PC-9 (cell line): ENCODE measurements around the gene CORIN.
"Not testable (repeated sequence)": the region's sequence is repeated elsewhere in the genome, so short reads cannot be mapped to it uniquely, and the experiment has no call there.

ENCODE experiments used
- EZH2 ChIP-seq: fragments of 200-600 bp; sonication (generic); IDR thresholded peaks from 2 replicates; pipeline ENCODE4 v1.8.0; 2017; ENCODE audit warnings: antibody characterized with exemption, low read depth
- TF ChIP-seq, protein P1 (sequence below): fragments of 200-600 bp; sonication (generic); conservative IDR thresholded peaks from 2 replicates; pipeline ENCODE4 v1.6.1; 2017; ENCODE audit warnings: mixed run types, antibody characterized with exemption, mild to moderate bottlenecking, moderate library complexity

DNA sequence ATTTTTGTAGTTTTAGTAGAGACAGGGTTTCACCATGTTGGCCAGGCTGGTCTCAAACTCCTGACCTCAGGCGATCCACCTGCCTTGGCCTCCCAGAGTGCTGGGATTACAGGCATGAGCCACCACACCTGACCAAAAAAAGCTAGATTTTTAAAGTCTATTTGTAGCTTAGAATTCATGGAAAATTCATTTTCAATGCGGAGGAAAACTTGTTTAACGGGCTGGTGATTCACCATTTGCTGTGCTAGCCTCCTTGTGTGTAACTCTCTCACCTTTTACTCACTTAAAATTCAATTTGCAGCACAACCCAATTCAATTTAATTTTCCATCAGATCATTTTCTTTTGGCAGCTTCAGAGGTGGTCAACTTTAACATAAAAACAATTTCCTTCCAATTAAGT, 281.9 kb downstream of the CORIN start:
- TF ChIP-seq, protein P1, sequence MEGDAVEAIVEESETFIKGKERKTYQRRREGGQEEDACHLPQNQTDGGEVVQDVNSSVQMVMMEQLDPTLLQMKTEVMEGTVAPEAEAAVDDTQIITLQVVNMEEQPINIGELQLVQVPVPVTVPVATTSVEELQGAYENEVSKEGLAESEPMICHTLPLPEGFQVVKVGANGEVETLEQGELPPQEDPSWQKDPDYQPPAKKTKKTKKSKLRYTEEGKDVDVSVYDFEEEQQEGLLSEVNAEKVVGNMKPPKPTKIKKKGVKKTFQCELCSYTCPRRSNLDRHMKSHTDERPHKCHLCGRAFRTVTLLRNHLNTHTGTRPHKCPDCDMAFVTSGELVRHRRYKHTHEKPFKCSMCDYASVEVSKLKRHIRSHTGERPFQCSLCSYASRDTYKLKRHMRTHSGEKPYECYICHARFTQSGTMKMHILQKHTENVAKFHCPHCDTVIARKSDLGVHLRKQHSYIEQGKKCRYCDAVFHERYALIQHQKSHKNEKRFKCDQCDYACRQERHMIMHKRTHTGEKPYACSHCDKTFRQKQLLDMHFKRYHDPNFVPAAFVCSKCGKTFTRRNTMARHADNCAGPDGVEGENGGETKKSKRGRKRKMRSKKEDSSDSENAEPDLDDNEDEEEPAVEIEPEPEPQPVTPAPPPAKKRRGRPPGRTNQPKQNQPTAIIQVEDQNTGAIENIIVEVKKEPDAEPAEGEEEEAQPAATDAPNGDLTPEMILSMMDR = not testable (repeated sequence)
- not testable (repeated sequence) for TF ChIP-seq EZH2
